ENCODE data around the gene POLR3H.
"Not testable (repeated sequence)": the region's sequence is repeated elsewhere in the genome, so short reads cannot be mapped to it uniquely, and the experiment has no call there.

Gene POLR3H

GRCh38 chr22:41568811-41569210 is 24.5 kb upstream of the POLR3H start:
- FAIRE-seq, result no peak
- no peak for DNase-seq (ENCODE audit: insufficient read length, low spot score)
- TF ChIP-seq PAX5 (IDR thresholded peaks at IDR 0.05; ENCODE audit: insufficient read depth, low read length, severe bottlenecking) (no peak), POU2F2 (IDR thresholded peaks at IDR 0.05; ENCODE audit: low read depth, low read length) (no peak), POLR2A (IDR thresholded peaks at IDR 0.05; ENCODE audit: low read depth, low read length) (no peak), POLR2AphosphoS5 (IDR thresholded peaks at IDR 0.05; ENCODE audit: low read depth, low read length) (no peak), SPI1 (IDR thresholded peaks at IDR 0.05; ENCODE audit: low read depth, low read length) (no peak), TAF1 (IDR thresholded peaks at IDR 0.05; ENCODE audit: low read depth, low read length) (no peak)

GRCh38 chr22:41567512-41567768 is 23.2 kb upstream of the POLR3H start:
- FAIRE-seq, result no peak
- TF ChIP-seq TAF1 (IDR thresholded peaks at IDR 0.05; ENCODE audit: low read depth, low read length) (no peak), POLR2AphosphoS5 (IDR thresholded peaks at IDR 0.05; ENCODE audit: low read depth, low read length) (no peak), PAX5 (IDR thresholded peaks at IDR 0.05; ENCODE audit: insufficient read depth, low read length, severe bottlenecking) (no peak), POU2F2 (IDR thresholded peaks at IDR 0.05; ENCODE audit: low read depth, low read length) (no peak), POLR2A (IDR thresholded peaks at IDR 0.05; ENCODE audit: low read depth, low read length) (no peak), SPI1 (IDR thresholded peaks at IDR 0.05; ENCODE audit: low read depth, low read length) (no peak)
- DNase-seq (ENCODE audit: insufficient read length, low spot score), result no peak

GRCh38 chr22:41565403-41566054 is 21.3 kb upstream of the POLR3H start:
- DNase-seq (ENCODE audit: insufficient read length, low spot score) (no peak), FAIRE-seq (no peak)
- TF ChIP-seq POU2F2 (IDR thresholded peaks at IDR 0.05; ENCODE audit: low read depth, low read length) (no peak), TAF1 (IDR thresholded peaks at IDR 0.05; ENCODE audit: low read depth, low read length) (no peak), POLR2AphosphoS5 (IDR thresholded peaks at IDR 0.05; ENCODE audit: low read depth, low read length) (no peak), SPI1 (IDR thresholded peaks at IDR 0.05; ENCODE audit: low read depth, low read length) (no peak)

GRCh38 chr22:41564563-41564962 is 20.3 kb upstream of the POLR3H start:
- FAIRE-seq (no peak), DNase-seq (ENCODE audit: insufficient read length, low spot score) (no peak)
- TF ChIP-seq POLR2AphosphoS5 (IDR thresholded peaks at IDR 0.05; ENCODE audit: low read depth, low read length) (no peak), POU2F2 (IDR thresholded peaks at IDR 0.05; ENCODE audit: low read depth, low read length) (no peak), POLR2A (IDR thresholded peaks at IDR 0.05; ENCODE audit: low read depth, low read length) (no peak), PAX5 (IDR thresholded peaks at IDR 0.05; ENCODE audit: insufficient read depth, low read length, severe bottlenecking) (no peak), TAF1 (IDR thresholded peaks at IDR 0.05; ENCODE audit: low read depth, low read length) (no peak), SPI1 (IDR thresholded peaks at IDR 0.05; ENCODE audit: low read depth, low read length) (no peak)

GRCh38 chr22:41563051-41563711 is 18.9 kb upstream of the POLR3H start:
- TF ChIP-seq POLR2A (IDR thresholded peaks at IDR 0.05; ENCODE audit: low read depth, low read length) (no peak), TAF1 (IDR thresholded peaks at IDR 0.05; ENCODE audit: low read depth, low read length) (no peak), POU2F2 (IDR thresholded peaks at IDR 0.05; ENCODE audit: low read depth, low read length) (no peak), POLR2AphosphoS5 (IDR thresholded peaks at IDR 0.05; ENCODE audit: low read depth, low read length) (no peak), SPI1 (IDR thresholded peaks at IDR 0.05; ENCODE audit: low read depth, low read length) (no peak), PAX5 (IDR thresholded peaks at IDR 0.05; ENCODE audit: insufficient read depth, low read length, severe bottlenecking) (no peak)
- DNase-seq (ENCODE audit: insufficient read length, low spot score), result no peak
- no peak for FAIRE-seq

GRCh38 chr22:41562461-41562860 is 18.2 kb upstream of the POLR3H start:
- FAIRE-seq (no peak), DNase-seq (ENCODE audit: insufficient read length, low spot score) (no peak)

GRCh38 chr22:41561788-41562187 is 17.5 kb upstream of the POLR3H start:
- no peak for DNase-seq (ENCODE audit: insufficient read length, low spot score)
- FAIRE-seq, result no peak
- no peak for TF ChIP-seq POLR2A (IDR thresholded peaks at IDR 0.05; ENCODE audit: low read depth, low read length)
- TF ChIP-seq POU2F2 (IDR thresholded peaks at IDR 0.05; ENCODE audit: low read depth, low read length), result no peak
- TF ChIP-seq TAF1 (IDR thresholded peaks at IDR 0.05; ENCODE audit: low read depth, low read length), result no peak
- no peak for TF ChIP-seq PAX5 (IDR thresholded peaks at IDR 0.05; ENCODE audit: insufficient read depth, low read length, severe bottlenecking)
- TF ChIP-seq POLR2AphosphoS5 (IDR thresholded peaks at IDR 0.05; ENCODE audit: low read depth, low read length), result no peak
- no peak for TF ChIP-seq SPI1 (IDR thresholded peaks at IDR 0.05; ENCODE audit: low read depth, low read length)

More at GRCh38 chr22:41562461-41562860, 18.2 kb upstream of the POLR3H start:
- TF ChIP-seq PAX5 (IDR thresholded peaks at IDR 0.05; ENCODE audit: insufficient read depth, low read length, severe bottlenecking), result no peak
- TF ChIP-seq TAF1 (IDR thresholded peaks at IDR 0.05; ENCODE audit: low read depth, low read length), result no peak
- no peak for TF ChIP-seq SPI1 (IDR thresholded peaks at IDR 0.05; ENCODE audit: low read depth, low read length)
- TF ChIP-seq POLR2AphosphoS5 (IDR thresholded peaks at IDR 0.05; ENCODE audit: low read depth, low read length), result no peak
- no peak for TF ChIP-seq POLR2A (IDR thresholded peaks at IDR 0.05; ENCODE audit: low read depth, low read length)
- TF ChIP-seq POU2F2 (IDR thresholded peaks at IDR 0.05; ENCODE audit: low read depth, low read length), result no peak

- no peak for DNase-seq (ENCODE audit: insufficient read length, low spot score)
- no peak for FAIRE-seq
Measured at GRCh38 chr22:41561335-41561734, 17.1 kb upstream of the POLR3H start.

GRCh38 chr22:41560095-41560471 is 15.8 kb upstream of the POLR3H start:
- no peak for DNase-seq (ENCODE audit: insufficient read length, low spot score)
- TF ChIP-seq TAF1 (IDR thresholded peaks at IDR 0.05; ENCODE audit: low read depth, low read length), result no peak
- no peak for TF ChIP-seq SPI1 (IDR thresholded peaks at IDR 0.05; ENCODE audit: low read depth, low read length)
- no peak for TF ChIP-seq POU2F2 (IDR thresholded peaks at IDR 0.05; ENCODE audit: low read depth, low read length)
- TF ChIP-seq POLR2AphosphoS5 (IDR thresholded peaks at IDR 0.05; ENCODE audit: low read depth, low read length), result no peak
- no peak for TF ChIP-seq PAX5 (IDR thresholded peaks at IDR 0.05; ENCODE audit: insufficient read depth, low read length, severe bottlenecking)
- no peak for TF ChIP-seq POLR2A (IDR thresholded peaks at IDR 0.05; ENCODE audit: low read depth, low read length)
- FAIRE-seq, result no peak

More at GRCh38 chr22:41561335-41561734, 17.1 kb upstream of the POLR3H start:
- TF ChIP-seq POLR2AphosphoS5 (IDR thresholded peaks at IDR 0.05; ENCODE audit: low read depth, low read length) (no peak), POU2F2 (IDR thresholded peaks at IDR 0.05; ENCODE audit: low read depth, low read length) (no peak), POLR2A (IDR thresholded peaks at IDR 0.05; ENCODE audit: low read depth, low read length) (no peak), SPI1 (IDR thresholded peaks at IDR 0.05; ENCODE audit: low read depth, low read length) (no peak), PAX5 (IDR thresholded peaks at IDR 0.05; ENCODE audit: insufficient read depth, low read length, severe bottlenecking) (no peak), TAF1 (IDR thresholded peaks at IDR 0.05; ENCODE audit: low read depth, low read length) (no peak)

GRCh38 chr22:41558241-41558630 is 14.0 kb upstream of the POLR3H start:
- FAIRE-seq; DNase-seq (ENCODE audit: insufficient read length, low spot score): not testable (repeated sequence)

All from GM12891 (cell line).